NOMO-1 (cell line): ENCODE data around the gene NFATC3.

Experiments
- DNase-seq, 2 experiments: peaks; one replicate each; lab custom pipeline; 2025; ENCODE audit not compliant: unreplicated experiment in 2 of 2; lab: John Stamatoyannopoulos, UW

Gene NFATC3

DNA sequence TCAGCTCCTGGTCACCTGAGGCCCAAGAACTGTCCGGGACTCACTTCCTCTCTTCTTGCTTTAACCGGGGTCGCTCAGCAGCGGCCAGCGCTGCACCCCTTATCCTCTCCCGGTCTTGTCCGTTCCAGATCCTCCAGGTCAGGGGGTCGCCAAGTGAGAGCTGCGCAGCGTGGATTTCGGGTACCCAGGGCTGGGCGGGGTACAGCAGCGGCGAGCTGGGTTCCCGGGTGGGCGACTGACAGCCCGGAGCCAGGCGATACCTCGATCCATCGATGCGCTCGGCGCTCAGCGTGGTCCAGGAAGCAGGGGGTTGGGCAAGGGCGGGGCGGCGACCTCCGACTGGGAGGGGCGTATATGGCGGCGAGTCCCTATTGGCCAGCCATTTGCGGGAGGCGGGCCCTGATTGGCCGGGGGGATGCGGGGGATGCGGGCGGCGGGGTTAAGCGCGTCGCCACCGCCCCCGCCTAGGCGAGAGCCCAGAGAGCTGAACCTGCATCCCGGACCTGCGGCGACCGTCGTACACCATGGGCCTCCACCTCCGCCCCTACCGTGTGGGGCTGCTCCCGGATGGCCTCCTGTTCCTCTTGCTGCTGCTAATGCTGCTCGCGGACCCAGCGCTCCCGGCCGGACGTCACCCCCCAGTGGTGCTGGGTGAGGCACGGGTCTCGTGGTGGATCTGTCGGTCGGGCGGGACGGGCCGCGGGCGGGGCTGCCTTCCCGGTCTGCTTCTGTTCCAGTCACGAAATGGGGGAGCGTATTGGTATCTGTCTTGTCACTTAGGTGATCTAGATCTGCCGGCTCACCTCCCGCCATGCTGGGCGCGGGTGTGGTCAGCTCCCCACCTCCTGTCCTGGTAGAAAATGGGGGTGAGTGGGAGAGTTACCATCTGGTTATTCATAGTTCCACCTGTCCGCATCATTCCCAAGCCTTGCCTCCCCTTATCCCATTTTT is 160.0 kb downstream of the NFATC3 start, which contains the start of gene PLA2G15:
PLA2G15 (plus strand) TSS at position 471 of the 951 bp plus-strand sequence; CDS start at position 525, 54 bp downstream.
- DNase-seq: peak; percentile 80 to 88

DNA sequence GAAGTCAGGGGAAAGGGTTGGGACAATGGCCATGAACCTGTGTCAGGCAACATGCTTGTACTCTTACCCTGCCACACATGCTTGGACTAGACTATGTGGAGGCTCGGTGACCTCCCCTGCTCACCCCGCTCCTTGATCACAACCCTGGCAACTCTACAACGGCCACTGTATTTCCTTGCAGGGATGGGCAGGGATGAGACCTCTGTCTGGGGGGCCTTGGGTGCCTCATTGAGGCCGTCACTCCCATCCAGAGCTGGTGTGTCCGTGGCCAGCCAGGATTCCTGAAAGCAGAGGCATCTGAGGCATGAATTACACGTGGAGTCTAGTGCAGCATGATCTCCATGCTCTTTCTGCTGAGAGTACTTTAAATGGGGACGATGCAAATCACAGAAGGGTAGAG is 161.0 kb downstream of the NFATC3 start:
- DNase-seq: no peak

DNA sequence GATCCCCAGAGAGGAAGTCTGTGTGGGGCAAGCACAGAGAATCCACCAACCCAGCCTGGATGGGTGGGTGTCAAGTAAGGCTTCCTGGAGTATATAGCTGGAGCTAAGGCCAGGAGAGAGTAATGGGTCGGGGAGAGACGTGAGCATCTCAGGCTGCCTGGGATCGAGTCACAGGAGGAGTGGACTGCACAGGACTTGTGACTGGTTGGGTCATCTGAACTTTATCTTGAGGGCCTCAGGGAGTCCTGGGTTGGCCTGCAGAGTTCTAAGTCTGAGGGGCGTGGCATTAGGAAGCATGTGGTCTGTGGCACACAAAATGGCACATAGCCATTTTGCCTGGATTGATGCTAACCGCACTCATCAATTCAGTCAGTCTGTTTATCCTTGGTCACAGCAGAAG is 161.5 kb downstream of the NFATC3 start:
- no peak for DNase-seq

DNA sequence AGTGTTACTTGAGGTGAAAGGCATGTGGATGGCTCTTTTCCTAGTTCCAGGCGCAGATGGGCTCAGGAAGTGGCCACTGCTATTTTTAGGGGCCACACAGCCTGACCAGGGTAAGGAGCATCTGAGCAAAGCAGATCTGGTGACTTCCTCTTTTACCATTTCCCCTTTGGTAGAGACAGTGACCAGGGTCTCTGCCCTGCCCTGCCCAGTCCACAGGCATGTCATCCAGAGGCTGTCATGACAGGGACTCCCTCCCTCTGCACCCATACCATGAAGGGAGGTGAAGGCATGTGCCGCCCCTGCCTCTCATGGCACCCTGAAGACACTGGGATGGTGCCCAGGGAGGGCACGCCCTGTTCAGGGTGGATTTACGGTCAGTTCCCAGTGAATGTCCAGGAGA is 162.2 kb downstream of the NFATC3 start:
- peak in 1 of 2 experiments; percentile 26 for DNase-seq

DNA sequence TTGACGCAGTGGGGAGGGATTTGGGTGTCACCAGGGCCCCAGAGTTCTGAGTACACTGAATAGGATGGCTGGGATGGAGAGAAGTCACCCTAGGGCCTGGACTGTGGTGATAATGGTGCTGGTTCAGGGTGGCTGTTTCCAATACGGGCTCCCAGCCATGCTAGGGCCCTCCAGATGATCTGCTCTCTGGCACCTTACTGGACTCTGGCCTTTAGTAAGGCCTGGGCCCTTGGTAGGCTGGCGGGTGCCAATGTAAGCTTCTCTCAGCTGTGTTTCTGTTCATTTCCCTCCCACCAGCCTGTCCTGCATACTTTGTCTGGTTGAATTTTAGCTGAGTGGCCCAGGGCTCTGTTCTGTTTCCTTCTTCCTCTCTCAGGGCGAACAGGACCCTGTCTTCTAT is 162.8 kb downstream of the NFATC3 start:
- DNase-seq: no peak

DNA sequence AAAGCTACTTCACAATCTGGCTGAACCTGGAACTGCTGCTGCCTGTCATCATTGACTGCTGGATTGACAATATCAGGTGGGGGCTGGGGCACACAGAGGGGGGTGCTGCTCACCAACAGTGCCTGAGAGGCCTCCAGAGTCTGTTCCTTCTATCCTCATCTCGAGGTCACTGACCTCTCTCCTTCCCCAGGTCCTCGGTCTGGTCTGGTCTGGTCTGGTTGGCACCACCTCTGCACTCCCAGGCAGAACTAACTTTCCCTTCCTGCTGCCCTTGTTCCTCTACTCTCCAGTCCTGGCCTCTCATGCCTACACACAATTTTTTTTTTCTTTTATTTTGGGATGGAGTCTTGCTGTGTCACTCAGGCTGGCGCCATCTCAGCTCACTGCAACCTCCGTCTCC is 164.2 kb downstream of the NFATC3 start:
- DNase-seq: no peak

DNA sequence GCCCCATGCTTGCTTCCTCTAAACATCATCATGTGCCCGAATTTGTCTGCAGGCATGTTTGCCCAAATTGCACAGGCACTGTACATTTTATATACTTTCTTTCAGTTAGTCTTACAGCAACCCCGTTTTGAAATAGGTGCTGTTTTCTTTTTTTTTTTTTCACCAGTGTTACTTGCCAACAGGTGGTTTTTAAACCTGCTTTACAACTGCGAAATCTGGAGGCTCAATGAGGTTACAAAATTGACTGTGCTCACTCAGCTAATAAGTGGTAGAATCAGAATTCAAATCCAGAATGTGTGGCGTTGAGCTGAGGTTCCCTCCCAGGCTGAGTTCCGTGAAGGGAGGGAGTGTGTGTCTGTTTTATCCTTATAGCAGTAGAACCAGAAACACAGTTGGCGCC is 165.8 kb downstream of the NFATC3 start:
- no peak for DNase-seq

DNA sequence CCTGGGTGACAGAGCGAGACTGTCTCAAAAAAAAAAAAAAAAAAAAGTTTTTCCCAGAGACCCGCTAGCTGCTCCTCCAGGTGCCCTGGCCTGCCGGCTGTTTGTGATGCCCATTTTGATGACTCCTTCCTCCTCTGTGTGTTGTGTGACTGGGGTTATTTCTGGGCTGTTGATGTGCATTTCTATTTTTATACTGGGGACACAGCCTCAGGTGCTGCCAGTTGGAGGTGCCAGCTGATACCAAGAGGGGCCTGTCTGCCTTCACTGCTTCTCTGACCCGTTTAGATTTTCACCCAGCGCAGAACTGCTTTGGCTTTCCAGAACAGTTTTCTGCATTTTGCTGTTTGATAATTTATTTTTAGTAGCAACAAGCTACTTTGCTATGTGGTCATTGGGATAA is 166.7 kb downstream of the NFATC3 start:
- no peak for DNase-seq

DNA sequence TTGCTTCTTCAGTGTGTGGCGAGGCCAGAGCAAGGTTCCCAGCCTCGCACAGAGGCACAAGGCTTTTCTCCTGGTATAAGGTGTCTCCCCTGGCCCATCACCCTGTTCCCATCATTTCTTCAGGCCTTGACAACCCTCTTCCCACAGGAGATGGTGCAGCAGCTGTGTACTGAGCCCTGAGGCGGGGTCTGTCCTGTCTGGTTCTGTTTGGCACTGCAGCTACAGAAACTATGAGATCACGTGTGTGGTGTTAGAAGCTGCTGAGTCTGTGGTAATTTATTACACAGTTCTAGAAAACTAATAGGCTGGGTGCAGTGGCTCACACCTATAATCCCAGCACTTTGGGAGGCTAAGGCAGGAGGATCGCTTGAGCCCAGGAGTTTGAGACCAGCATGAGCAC is 167.2 kb downstream of the NFATC3 start:
- no peak for DNase-seq

DNA sequence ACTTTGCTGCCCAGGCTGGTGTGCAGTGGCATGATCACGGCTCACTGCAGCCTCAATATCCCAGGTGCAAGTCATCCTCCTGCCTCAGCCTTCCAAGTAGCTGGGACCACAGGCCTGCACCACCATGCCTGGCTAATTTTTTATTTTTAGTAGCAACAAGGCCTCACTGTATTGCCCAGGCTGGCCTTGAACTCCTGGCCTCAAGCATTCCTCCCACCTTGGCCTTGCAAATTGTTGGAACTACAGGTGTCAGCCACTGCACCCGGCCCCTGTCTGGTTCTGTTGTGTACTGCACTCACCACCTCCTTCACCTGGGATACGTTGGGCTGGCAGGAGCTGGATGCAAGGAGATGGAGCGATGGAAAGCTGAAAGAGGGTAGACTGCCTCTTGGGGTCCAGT is 168.6 kb downstream of the NFATC3 start:
- DNase-seq: no peak

DNA sequence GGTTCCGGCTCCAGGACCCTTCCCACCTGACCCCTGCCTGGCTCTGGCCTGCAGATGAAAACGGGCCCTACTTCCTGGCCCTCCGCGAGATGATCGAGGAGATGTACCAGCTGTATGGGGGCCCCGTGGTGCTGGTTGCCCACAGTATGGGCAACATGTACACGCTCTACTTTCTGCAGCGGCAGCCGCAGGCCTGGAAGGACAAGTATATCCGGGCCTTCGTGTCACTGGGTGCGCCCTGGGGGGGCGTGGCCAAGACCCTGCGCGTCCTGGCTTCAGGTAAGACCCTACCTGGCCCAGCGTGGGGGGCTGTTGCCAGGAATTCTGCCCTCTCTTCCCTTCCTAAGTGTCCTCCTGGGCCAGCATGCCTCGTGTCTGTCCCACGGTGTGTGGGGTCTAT is 170.5 kb downstream of the NFATC3 start:
- DNase-seq: no peak

DNA sequence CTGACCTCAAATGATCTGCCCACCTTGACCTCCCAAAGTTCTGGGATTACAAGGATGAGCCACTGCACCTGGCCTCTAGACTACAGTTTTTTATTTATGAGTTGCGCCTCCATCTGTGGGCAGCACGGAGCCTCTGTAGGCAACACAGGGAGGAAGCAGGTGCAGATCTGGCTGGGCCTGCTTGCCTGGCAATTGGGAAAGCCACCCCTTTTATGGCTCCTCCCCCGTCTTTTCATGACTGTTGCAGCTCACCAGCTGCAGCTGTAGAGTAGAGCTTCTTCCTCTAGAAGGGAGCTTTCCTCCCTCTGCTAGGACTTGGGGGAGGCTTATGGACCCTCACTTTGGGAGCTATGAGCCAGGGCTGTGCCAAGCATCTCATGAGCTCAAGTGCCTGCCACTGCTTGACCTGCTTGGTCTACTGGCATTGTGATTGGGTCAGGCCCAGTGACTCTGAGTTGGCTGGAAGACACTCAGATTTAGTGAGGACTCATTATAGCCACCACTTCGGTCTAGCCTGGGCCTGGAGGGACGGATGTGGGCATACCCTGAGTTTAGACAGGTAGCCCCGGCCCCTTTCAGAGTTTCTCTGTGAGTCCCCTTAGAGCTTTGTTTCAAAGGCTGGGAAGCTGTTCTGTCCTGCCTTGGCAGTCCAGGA is 172.2 kb downstream of the NFATC3 start:
- peak; percentile 82 to 84 for DNase-seq

DNA sequence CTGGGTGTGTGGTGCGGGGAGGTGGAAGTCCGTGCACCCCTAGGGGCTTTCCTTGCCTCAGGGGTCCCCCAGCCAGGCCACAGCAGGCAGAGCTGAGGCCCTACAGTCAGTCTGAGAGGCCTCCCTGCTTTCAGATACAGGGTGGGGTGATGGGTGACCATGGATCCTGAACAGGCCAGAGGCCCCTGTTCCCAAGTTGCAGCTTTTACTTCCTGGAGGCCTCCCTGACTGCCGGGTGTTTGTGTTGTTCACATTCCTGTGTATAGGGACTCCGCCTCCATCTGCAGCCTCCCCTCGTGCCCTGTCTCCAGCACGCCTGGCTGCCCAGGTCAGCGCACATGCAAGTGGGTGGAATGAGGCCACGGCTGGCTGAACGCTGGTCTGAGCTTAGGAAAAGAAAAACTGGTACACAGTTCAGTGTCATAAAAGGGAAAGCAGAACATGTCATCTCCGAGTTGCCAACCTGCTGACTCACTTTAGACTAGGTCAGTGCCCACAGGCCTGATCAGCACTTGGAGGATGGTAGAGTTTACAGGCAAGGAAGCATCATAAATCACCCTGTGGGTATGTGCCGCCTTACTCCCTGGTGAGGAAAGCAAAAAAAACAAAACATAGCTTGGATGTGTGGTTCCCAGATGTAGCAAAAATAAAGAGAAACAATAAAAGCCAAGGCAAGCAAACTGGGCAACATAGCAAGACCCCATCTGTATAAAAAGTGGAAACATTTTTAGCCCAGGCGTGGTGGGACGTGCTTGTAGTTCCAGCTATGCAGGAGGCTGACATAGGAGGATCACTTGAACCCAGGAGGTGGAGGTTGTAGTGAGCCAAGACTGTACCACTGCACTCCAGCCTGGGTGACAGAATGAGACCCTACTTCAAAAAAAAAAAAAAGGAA is 173.0 kb downstream of the NFATC3 start:
- peak; percentile 83 to 97 for DNase-seq

DNA sequence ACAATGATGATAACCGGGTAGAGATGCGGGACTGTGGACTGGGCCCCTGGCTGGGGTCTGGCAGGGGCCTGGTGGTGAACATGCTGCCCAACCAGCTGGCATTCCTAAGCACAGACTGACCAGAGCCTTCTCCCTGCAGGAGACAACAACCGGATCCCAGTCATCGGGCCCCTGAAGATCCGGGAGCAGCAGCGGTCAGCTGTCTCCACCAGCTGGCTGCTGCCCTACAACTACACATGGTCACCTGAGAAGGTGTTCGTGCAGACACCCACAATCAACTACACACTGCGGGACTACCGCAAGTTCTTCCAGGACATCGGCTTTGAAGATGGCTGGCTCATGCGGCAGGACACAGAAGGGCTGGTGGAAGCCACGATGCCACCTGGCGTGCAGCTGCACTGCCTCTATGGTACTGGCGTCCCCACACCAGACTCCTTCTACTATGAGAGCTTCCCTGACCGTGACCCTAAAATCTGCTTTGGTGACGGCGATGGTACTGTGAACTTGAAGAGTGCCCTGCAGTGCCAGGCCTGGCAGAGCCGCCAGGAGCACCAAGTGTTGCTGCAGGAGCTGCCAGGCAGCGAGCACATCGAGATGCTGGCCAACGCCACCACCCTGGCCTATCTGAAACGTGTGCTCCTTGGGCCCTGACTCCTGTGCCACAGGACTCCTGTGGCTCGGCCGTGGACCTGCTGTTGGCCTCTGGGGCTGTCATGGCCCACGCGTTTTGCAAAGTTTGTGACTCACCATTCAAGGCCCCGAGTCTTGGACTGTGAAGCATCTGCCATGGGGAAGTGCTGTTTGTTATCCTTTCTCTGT is 174.0 kb downstream of the NFATC3 start:
- no peak for DNase-seq

DNA sequence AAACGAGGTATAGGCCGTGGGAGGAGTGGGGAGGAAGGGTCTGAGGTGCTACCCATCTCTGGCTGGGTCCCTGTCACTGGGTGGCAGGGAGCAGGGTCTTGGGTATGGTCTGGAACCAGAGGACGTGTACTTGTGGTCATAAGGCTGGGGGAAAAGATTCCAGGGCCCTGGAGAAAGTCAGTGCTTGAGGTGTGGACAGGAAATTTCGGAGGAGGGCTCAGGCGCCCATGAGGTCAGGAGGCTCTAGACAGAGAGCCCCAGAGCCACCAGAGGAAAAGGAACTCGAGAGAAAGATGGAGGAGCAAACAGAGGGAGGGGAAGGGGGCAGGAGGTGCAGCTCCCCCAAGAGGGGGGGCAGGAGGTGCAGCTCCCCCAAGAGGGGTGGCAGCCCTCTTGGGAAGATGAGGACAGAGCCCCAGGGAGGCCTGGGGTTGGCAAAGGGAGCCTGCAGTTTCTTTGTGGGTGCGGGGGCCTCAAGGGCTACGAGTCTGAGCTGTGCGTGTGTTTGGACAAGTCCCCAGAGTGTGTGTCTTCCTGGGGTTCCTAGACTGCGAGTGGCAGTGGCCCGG is 178.5 kb downstream of the NFATC3 start:
- DNase-seq: no peak

DNA sequence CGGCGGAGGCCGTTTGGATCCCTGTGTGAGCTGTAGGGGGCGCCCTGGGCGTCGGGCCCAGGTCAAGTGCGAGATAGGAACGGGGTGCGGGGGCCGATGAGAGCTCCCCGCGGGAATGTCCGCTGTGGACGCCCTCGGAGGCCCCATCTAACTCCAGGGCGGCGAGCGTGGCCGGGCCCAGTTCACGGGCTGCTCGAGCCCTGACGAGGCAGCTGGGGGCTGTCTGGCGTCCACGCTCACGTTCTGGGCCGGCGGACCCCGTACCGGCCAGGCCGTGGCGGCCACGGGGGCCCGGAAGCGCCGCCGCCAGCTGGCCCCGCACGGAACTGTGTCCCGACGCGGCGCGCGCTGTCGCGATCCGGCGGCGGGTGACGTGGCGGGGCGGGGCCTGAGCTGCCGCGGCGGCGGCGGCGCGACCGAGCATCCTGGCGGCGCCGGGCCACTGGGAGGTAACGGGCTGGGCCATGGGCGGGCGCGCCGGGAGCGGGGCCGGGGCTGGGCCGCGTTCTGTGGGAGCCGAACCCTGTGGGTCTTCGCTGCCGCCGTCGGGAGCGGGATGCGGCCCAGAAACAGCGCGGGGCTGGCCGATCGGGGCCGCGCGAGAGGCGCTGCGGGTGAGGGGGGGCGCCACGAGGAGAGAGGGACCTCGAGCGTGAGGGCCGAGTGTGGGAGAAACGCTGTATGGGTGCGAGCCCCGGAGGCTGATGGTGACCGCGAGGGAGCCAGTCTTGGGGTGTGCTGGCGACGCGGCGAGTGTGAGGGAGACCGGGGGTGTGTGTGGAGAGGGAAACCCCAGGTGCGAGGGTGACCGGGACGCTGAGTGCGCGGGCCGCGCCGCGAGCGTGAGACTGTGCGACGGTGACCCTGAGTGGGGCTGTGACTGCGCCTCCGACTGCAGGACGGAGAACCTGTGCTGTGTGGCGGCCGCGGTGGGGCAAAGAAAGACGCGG is 179.2 kb downstream of the NFATC3 start, which contains the start of gene SLC7A6:
SLC7A6 (plus strand) TSS at position 399 of the 950 bp plus-strand sequence. CDS start 10,201 bp downstream, outside the sequence.
- DNase-seq: peak; percentile 82 to 83

DNA sequence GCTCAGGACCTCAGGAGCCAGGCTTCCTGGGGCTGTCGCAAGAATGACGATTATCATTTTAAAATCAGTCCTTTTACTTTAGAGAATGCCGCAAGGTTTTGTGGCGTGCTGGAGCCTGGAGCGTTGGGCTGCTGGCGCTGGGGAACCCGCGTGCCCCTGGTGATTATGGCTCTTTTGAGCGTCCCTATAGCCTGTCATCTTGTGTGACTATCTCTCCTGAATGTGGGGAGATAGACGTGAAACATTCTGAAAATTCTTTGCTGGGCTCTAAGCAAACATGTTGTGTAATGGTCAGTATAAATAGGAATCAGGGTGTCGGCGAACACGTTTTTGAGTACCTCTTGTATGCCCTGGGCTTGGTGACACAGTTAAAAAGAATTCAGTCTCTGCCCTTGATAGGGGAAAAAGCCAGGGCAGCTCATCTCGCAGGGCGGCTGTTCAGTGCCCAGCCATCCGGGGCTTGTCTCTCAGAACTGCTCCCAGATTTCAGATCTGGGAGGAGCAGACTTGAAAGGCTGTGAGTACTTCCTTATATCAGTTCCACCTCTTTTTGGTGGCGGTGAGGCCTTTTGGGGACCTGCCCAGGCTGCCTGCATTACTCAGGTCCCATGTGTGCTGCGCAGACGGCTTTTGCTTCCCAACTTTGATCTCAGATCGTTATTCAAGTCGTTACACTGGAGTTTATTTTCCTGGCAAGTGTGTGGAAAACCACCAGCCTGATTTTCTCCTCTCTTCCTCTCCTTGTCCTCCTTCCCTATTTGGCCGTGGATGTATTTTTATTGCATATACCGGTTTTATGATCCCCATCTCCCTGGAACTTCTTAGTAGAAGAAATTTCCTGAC is 180.1 kb downstream of the NFATC3 start:
- peak; percentile 62 to 67 for DNase-seq
